HepG2 (cell line): Measurements from ENCODE around the gene IL12A. TPM values are rescaled to one million over a fixed set of nuclear protein-coding genes. Genes with fewer than 3 reads are reported as not detected.

Experiments
- ATF7-NPFF ChIP-seq: sonication (generic); formaldehyde crosslinking; IDR thresholded peaks from 2 replicates; pipeline ENCODE4 v1.8.1; 2023; ENCODE audit warnings: mild to moderate bottlenecking, low read depth, missing genetic modification reagents, moderate library complexity
- BRF2 ChIP-seq: sonication (generic); formaldehyde crosslinking; IDR thresholded peaks from 2 replicates; pipeline ENCODE4 v1.8.1; 2022; ENCODE audit warnings: mild to moderate bottlenecking, missing genetic modification reagents
- DNMT3B ChIP-seq: conservative IDR thresholded peaks from 2 replicates; pipeline ENCODE4 v1.6.1; 2016; ENCODE audit warnings: missing biosample characterization, control low read depth
- EHMT2 ChIP-seq: fragments of 200-600 bp; sonication (generic); IDR thresholded peaks from 2 replicates; pipeline ENCODE4 v1.7.0; 2017; ENCODE audit warnings: antibody characterized with exemption, low read depth, low read length, borderline replicate concordance
- FOXA1 ChIP-seq, 2 experiments: fragments of 450-650 bp in 1 of 2; sonication (generic) in 1 of 2; formaldehyde crosslinking in 1 of 2; IDR thresholded peaks; 2 replicates each; pipeline versions ENCODE4 v1.4.0 to v1.6.1; 2016 to 2020; ENCODE audit warnings: missing genetic modification reagents in 1 of 2
- IKZF1 ChIP-seq: fragments of 450-650 bp; IDR thresholded peaks from 2 replicates; pipeline ENCODE4 v1.7.1; 2016
- KAT7 ChIP-seq: IDR thresholded peaks from 2 replicates; pipeline ENCODE4 v1.6.1; 2018; ENCODE audit warnings: borderline replicate concordance, missing compliant biosample characterization
- MZF1 ChIP-seq: sonication (generic); formaldehyde crosslinking; IDR thresholded peaks from 2 replicates; pipeline ENCODE4 v1.8.1; 2023; ENCODE audit warnings: mild to moderate bottlenecking, missing genetic modification reagents, borderline replicate concordance
- PAX8 ChIP-seq: sonication (generic); formaldehyde crosslinking; IDR thresholded peaks from 2 replicates; pipeline ENCODE4 v1.8.0; 2022; ENCODE audit warnings: mild to moderate bottlenecking, missing genetic modification reagents, borderline replicate concordance
- PCBP1 ChIP-seq: fragments of 200-400 bp; formaldehyde crosslinking; IDR thresholded peaks from 2 replicates; pipeline ENCODE4 v1.6.1; 2017; ENCODE audit warnings: mild to moderate bottlenecking, low read depth, low read length, borderline replicate concordance
- PREB ChIP-seq: sonication (generic); formaldehyde crosslinking; IDR thresholded peaks from 2 replicates; pipeline ENCODE4 v1.4.0; 2020; ENCODE audit warnings: missing genetic modification reagents
- SKIL ChIP-seq: sonication (generic); formaldehyde crosslinking; IDR thresholded peaks from 2 replicates; pipeline ENCODE4 v1.8.0; 2022; ENCODE audit warnings: missing genetic modification reagents, mild to moderate bottlenecking, moderate library complexity, borderline replicate concordance
- SP4 ChIP-seq: sonication (generic); formaldehyde crosslinking; IDR thresholded peaks from 2 replicates; pipeline ENCODE4 v1.8.1; 2023; ENCODE audit warnings: mild to moderate bottlenecking, missing genetic modification reagents
- TERF1 ChIP-seq: sonication (generic); formaldehyde crosslinking; IDR thresholded peaks from 2 replicates; pipeline ENCODE4 v1.8.0; 2022; ENCODE audit warnings: mild to moderate bottlenecking, missing genetic modification reagents, moderate library complexity
- ZBTB3 ChIP-seq: sonication (generic); formaldehyde crosslinking; IDR thresholded peaks from 2 replicates; pipeline ENCODE4 v1.4.0; 2020; ENCODE audit warnings: low read depth, mild to moderate bottlenecking, moderate library complexity, missing genetic modification reagents, borderline replicate concordance
- ZFP82 ChIP-seq: sonication (generic); formaldehyde crosslinking; IDR thresholded peaks from 2 replicates; pipeline ENCODE4 v1.5.1; 2020; ENCODE audit warnings: mild to moderate bottlenecking, missing genetic modification reagents, borderline replicate concordance
- ZNF205 ChIP-seq: IDR thresholded peaks from 2 replicates; pipeline ENCODE4 v1.6.1; 2018; ENCODE audit warnings: missing biosample characterization, missing genetic modification reagents
- ZNF335 ChIP-seq: sonication (generic); formaldehyde crosslinking; IDR thresholded peaks from 2 replicates; pipeline ENCODE4 v1.4.0; 2020; ENCODE audit warnings: missing genetic modification reagents
- ZNF414 ChIP-seq: sonication (generic); formaldehyde crosslinking; IDR thresholded peaks from 2 replicates; pipeline ENCODE4 v1.5.0; 2020; ENCODE audit warnings: missing genetic modification reagents
- ZNF512 ChIP-seq: sonication (generic); formaldehyde crosslinking; IDR thresholded peaks from 2 replicates; pipeline ENCODE4 v1.4.0; 2020; ENCODE audit warnings: mild to moderate bottlenecking, missing genetic modification reagents
- ZNF629 ChIP-seq: sonication (generic); formaldehyde crosslinking; conservative IDR thresholded peaks from 2 replicates; pipeline ENCODE4 v1.5.0; 2020; ENCODE audit warnings: missing genetic modification reagents
- ZNF672 ChIP-seq: sonication (generic); formaldehyde crosslinking; IDR thresholded peaks from 2 replicates; pipeline ENCODE4 v1.8.1; 2022; ENCODE audit warnings: missing genetic modification reagents
- ZNF724P ChIP-seq: sonication (generic); formaldehyde crosslinking; IDR thresholded peaks from 2 replicates; pipeline ENCODE4 v1.8.0; 2022; ENCODE audit warnings: missing genetic modification reagents, borderline replicate concordance
- polyA plus RNA-seq, 8 experiments: library from polyadenylated mRNA; depleted of rRNA in 3 of 8; stranded (reverse) in 7 of 8; unstranded in 1 of 8; fragments of >200 nt; fragmentation: Illumina TruSeq in 4 of 8; extraction: Trizol in 4 of 8; gene quantifications; 2 replicates each; pipeline versions ENCODE4 v1.2.1 to v1.2.3, GENCODE V29; 2011 to 2016; ENCODE audit warnings: low read depth in 4 of 8, missing spikeins in 1 of 8, mixed read lengths in 1 of 8; ENCODE audit not compliant: insufficient read depth in 1 of 8
- total RNA-seq, 5 experiments: library from RNA; depleted of rRNA; stranded (reverse); fragments of >200 nt; fragmentation: Illumina TruSeq; extraction: Trizol; gene quantifications; 2 replicates each; pipeline ENCODE4 v1.2.3, GENCODE V29; 2016; ENCODE audit warnings: low read depth in 1 of 5

Gene IL12A
- total and polyA plus RNA-seq, 2 of the 13 experiments (the other 11 are each of a cell fraction or from before 2014, with no cell fraction given) = 0.36 to 1.1 TPM

- TF ChIP-seq KAT7 (CRISPR knock-in tag) = no peak
- TF ChIP-seq EHMT2 = no peak
- TF ChIP-seq ATF7-NPFF = no peak
- TF ChIP-seq PAX8 (CRISPR knock-in tag) = no peak
- no peak for TF ChIP-seq BRF2 (CRISPR knock-in tag)
- TF ChIP-seq ZNF672 (CRISPR knock-in tag) = no peak
- TF ChIP-seq TERF1 (CRISPR knock-in tag) = no peak
- TF ChIP-seq ZNF629 (CRISPR knock-in tag) = no peak
- no peak for TF ChIP-seq ZNF335
- no peak for TF ChIP-seq ZNF512
- no peak for TF ChIP-seq ZNF414 (CRISPR knock-in tag)
- TF ChIP-seq IKZF1 = no peak
- no peak for TF ChIP-seq SP4 (CRISPR knock-in tag)
- no peak for TF ChIP-seq PREB
- no peak for TF ChIP-seq SKIL (CRISPR knock-in tag)
- no peak for TF ChIP-seq ZNF724P (CRISPR knock-in tag)
- TF ChIP-seq DNMT3B (CRISPR knock-in tag) = no peak
- TF ChIP-seq ZFP82 (CRISPR knock-in tag) = no peak
- no peak for TF ChIP-seq ZBTB3 (CRISPR knock-in tag)
- TF ChIP-seq ZNF205 (CRISPR knock-in tag) = no peak
- no peak for TF ChIP-seq PCBP1
- TF ChIP-seq MZF1 (CRISPR knock-in tag) = no peak
- TF ChIP-seq FOXA1 (IDR thresholded peaks at IDR 0.05) = no peak
- TF ChIP-seq FOXA1 (CRISPR knock-in tag; IDR thresholded peaks at IDR 0.05) = no peak
Observed at GRCh38 chr3:159988617-159989271, at the start of gene IL12A (continued).
